Measurements from ENCODE around the gene CYP4X1.
"Not testable (repeated sequence)": the region's sequence is repeated elsewhere in the genome, so short reads cannot be mapped to it uniquely, and the experiment has no call there.

Gene CYP4X1, protein sequence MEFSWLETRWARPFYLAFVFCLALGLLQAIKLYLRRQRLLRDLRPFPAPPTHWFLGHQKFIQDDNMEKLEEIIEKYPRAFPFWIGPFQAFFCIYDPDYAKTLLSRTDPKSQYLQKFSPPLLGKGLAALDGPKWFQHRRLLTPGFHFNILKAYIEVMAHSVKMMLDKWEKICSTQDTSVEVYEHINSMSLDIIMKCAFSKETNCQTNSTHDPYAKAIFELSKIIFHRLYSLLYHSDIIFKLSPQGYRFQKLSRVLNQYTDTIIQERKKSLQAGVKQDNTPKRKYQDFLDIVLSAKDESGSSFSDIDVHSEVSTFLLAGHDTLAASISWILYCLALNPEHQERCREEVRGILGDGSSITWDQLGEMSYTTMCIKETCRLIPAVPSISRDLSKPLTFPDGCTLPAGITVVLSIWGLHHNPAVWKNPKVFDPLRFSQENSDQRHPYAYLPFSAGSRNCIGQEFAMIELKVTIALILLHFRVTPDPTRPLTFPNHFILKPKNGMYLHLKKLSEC

GRCh38 chr1:47023268-47024140, at the start of gene CYP4X1:
TSS of gene CYP4X1 (plus strand) at chr1:47023669. CDS start at chr1:47023818, 149 bp downstream.
- DNase-seq (ENCODE audit: low read depth): peak; percentile 16

DNA sequence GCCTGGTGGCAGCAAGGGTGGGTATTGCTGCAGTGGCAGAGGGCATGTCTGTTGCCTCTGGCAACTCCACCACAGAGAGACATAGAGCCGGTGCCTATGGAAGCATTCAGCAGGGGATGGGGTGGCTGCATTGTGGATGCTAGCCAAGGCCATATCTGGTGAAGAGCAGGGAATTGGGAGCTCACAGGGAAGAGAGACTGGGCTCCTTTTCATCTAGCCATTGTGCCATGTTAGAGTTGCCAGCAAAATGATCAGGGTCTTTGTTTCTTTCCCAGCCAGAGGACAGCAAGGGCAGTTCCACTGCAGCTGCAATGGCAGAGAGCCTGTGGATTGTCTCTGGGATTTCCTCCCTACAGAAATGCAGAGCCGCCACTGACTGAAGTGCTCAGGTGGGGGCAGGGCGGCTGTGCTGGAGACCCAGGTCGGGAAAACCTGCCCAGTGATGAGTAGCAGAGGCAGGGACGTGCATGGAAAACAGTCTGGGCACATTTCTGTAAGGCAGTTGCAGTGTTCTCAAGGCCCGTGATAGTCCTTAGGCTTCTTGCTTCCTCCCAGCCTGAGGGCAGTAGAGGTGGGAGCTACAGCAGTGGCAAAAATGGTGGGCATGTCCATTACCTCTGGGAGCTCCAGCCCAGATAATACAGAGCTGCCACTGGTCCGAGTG, 40.2 kb upstream of the CYP4X1 start:
- DNase-seq (ENCODE audit: low read depth): no peak

GRCh38 chr1:46983830-46984586, 39.5 kb upstream of the CYP4X1 start:
- no peak for DNase-seq (ENCODE audit: low read depth)

DNA sequence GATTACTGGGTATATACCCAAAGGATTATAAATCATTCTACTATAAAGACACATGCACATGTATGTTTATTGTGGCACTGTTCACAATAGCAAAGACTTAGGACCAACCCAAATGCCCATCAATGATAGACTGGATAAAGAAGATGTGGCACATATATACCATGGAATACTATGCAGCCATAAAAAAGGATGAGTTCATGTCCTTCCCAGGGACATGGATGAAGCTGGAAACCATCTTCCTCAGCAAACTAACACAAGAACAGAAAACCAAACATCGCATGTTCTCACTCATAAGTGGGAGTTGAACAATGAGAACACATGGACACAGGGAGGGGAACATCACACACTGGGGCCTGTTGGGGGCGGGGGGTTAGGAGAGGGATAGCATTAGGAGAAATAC, 32.9 kb upstream of the CYP4X1 start:
- DNase-seq (ENCODE audit: low read depth): not testable (repeated sequence)

GRCh38 chr1:46991083-46991923, 32.2 kb upstream of the CYP4X1 start:
- peak; percentile 7 for DNase-seq (ENCODE audit: low read depth)

- no peak for DNase-seq (ENCODE audit: low read depth)
Measured at GRCh38 chr1:46996659-46997281, 26.7 kb upstream of the CYP4X1 start.

- no peak for DNase-seq (ENCODE audit: low read depth)
Measured at GRCh38 chr1:47002211-47002610, 21.3 kb upstream of the CYP4X1 start.

- no peak for DNase-seq (ENCODE audit: low read depth)
Measured at GRCh38 chr1:47003896-47004403, 19.5 kb upstream of the CYP4X1 start.

DNA sequence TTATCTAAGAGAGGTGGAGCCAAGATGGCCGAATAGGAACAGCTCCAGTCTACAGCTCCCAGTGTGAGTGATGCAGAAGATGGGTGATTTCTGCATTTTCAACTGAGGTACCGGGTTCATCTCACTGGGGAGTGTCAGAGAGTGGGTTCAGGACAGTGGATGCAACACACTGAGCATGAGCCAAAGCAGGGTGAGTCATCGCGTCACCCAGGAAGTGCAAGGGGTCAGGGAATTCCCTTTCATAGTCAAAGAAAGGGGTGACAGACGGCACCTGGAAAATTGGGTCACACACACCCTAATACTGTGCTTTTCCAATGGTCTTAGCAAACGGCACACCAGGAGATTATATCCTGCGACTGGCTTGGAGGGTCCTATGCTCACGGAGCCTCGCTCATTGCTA, 17.0 kb upstream of the CYP4X1 start:
- not testable (repeated sequence) for DNase-seq (ENCODE audit: low read depth)

GRCh38 chr1:47013293-47013692, 10.2 kb upstream of the CYP4X1 start:
- DNase-seq (ENCODE audit: low read depth): peak; percentile 53

DNA sequence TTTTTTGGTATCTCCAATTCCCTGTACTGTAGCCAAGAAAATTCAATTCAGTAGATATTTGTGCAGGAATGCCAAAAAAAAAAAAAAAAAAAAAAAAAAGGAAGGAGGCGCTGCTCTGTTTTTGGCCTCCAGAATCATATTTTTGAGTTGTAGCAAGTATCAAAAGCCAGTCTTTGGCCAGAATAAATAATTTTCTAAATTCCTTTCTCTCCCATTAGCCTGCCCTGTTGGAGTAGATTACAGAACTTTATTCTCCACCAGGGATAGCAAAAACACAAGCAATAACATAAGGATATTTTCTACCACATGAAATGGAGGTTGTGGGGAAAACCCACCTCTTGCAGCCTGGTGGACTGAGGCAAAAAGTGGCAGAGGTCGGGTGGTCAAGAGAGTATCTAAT, 2.4 kb upstream of the CYP4X1 start:
- DNase-seq (ENCODE audit: low read depth): no peak

DNA sequence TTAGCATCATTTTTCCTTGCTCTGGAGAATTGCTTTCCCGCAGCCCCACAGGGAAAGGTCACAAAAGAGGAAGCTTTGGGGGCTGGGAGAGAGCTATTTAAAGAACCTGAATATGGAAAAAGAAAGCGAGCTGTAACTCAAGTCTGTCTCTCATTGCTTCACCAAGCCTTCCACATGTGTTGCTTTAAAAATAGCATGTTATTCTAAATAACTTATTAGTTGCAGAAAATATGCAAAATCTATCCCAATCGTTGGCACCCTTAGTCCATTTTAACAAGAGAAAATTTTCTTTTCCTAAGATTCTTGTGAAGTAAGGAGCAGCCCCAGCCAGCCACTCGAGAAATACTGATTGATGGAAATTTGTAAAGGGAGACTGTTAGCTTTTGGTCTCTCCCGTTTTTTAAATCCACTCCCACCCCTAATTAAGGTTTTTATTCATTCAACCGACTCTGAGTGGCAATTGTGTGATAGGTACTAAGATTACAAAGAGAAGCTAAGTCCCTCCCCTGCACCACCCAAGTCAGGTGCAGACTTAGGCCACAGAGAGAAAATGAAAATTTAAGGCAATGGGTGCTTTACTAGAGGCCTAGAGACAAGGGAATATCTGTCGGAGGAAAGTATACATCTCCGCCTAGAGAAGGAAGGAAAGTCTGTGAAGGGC, 802 bp downstream of the CYP4X1 start:
- no peak for DNase-seq (ENCODE audit: low read depth)

GRCh38 chr1:47030170-47030805, 6.8 kb downstream of the CYP4X1 start:
- peak; percentile 16 for DNase-seq (ENCODE audit: low read depth)

DNA sequence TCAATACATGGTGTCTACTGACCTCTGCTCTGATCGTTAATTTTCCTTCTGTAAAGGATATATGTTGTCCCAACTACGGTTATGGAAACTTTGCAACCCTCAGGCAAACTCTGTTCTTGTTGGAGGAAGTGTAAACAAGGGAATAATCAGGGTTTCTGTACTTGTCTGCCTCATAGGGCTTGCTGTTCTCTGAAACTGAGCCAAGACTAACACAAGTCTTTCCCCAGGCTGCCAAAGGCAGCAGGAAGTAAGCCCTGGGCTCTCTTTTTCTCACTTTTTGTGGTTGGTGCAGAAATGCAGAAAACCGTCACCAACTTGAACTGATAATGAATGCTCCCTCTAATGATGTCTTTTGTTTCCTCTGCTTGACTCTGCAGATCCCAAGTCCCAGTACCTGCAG, 7.6 kb downstream of the CYP4X1 start:
- DNase-seq (ENCODE audit: low read depth): peak; percentile 88

DNA sequence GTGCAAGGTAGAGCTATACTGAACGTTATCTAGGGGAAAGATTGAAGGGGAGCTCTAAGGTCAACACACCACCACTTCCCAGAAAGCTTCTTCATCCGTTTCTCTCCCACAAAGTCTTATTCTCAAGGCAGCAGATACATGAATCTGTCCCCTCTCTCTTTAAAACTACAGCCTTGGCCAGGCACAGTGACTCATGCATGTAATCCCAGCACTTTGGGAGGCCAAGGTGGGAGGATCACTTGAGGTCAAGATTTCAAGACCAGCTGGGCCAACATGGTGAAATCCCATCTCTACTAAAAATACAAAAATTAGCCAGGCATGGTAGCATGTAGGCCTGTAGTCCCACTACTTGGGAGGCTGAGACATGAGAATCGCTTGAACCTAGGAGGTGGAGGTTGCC, 8.1 kb downstream of the CYP4X1 start:
- DNase-seq (ENCODE audit: low read depth): peak; percentile 28

GRCh38 chr1:47036764-47037163, 13.3 kb downstream of the CYP4X1 start:
- DNase-seq (ENCODE audit: low read depth): no peak

GRCh38 chr1:47059376-47059775, 35.9 kb downstream of the CYP4X1 start:
- DNase-seq (ENCODE audit: low read depth): no peak

DNA sequence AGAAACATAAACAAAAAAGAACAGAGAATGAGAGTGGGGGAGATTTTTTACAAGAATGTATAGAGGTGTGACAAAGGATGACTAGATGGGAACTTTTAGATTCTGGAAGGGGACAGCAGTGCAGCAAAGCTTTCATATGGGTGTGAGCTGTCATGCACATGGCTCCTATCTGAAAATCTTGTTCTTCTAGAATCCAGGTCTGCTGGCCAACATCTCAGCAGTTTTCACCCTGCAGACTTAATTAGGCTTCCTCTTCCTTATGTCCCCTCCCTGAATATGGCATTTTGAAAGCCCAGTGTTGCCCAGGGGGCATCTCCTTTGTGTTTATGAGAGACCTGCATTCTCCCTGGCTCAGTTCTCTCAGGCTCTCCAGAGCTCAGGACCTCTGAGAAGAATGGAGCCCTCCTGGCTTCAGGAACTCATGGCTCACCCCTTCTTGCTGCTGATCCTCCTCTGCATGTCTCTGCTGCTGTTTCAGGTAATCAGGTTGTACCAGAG, 43.7 kb downstream of the CYP4X1 start, which contains the start of gene CYP4Z1:
TSS of gene CYP4Z1 (plus strand) at position 135 of the 498 bp plus-strand sequence. CDS start at position 395, 260 bp downstream.
- no peak for DNase-seq (ENCODE audit: low read depth)
